ENCODE results near the gene SPATA17.

SPATA17 gene

DNA sequence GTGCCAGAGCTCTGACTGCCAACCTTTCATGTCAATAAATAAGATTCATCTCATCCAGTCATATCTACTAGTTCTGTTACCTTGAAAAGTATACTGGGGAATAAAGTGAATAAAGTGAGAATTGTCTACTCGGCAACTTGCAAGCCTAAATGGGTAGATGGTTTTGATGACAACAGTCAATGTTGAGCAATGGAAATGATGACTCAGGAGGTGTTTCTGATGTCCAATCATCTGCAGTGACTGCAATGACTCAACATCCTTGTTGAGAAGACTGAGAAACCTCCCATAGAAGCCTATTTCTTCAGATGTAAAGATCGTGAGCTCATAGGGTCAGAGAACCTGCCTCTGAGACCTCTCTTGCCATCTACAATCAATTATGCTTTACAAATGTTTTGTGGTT lies 276.4 kb downstream of the SPATA17 start:
- no peak for DNase-seq (ENCODE audit: low read depth)
- TF ChIP-seq, protein P1, sequence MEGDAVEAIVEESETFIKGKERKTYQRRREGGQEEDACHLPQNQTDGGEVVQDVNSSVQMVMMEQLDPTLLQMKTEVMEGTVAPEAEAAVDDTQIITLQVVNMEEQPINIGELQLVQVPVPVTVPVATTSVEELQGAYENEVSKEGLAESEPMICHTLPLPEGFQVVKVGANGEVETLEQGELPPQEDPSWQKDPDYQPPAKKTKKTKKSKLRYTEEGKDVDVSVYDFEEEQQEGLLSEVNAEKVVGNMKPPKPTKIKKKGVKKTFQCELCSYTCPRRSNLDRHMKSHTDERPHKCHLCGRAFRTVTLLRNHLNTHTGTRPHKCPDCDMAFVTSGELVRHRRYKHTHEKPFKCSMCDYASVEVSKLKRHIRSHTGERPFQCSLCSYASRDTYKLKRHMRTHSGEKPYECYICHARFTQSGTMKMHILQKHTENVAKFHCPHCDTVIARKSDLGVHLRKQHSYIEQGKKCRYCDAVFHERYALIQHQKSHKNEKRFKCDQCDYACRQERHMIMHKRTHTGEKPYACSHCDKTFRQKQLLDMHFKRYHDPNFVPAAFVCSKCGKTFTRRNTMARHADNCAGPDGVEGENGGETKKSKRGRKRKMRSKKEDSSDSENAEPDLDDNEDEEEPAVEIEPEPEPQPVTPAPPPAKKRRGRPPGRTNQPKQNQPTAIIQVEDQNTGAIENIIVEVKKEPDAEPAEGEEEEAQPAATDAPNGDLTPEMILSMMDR (IDR thresholded peaks at IDR 0.05; ENCODE audit: control insufficient read depth, insufficient read depth, low read depth, low read length, missing control alignments), result no peak

DNA sequence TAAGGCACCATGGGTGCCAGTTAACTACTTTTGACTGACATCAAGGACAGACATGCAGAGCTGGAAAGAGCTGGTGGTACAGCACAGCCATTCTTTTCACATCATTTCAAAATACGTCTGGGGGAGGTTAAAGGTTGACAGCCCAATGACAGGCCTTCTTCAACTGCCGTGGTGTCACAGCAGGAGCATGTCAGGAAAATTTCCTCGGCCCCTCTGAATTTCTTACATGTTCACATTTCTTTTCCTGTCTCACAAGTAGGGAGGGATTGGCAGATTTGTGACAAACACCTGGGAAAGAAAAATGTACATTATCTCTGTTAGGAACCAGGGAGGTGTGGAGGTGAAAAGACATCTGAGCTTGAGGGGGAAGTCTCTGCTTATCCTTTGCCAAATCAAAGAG lies 279.1 kb downstream of the SPATA17 start:
- no peak for DNase-seq (ENCODE audit: low read depth)
- TF ChIP-seq, protein P1 (IDR thresholded peaks at IDR 0.05; ENCODE audit: control insufficient read depth, insufficient read depth, low read depth, low read length, missing control alignments), result no peak
- H3K4me3 ChIP-seq (ENCODE audit: control insufficient read depth, low read depth, low read length), result no peak overlapping the region

More for the DNA sequence above, 276.4 kb downstream of the SPATA17 start:
- H3K4me3 ChIP-seq (ENCODE audit: control insufficient read depth, low read depth, low read length), result no peak overlapping the region

DNA sequence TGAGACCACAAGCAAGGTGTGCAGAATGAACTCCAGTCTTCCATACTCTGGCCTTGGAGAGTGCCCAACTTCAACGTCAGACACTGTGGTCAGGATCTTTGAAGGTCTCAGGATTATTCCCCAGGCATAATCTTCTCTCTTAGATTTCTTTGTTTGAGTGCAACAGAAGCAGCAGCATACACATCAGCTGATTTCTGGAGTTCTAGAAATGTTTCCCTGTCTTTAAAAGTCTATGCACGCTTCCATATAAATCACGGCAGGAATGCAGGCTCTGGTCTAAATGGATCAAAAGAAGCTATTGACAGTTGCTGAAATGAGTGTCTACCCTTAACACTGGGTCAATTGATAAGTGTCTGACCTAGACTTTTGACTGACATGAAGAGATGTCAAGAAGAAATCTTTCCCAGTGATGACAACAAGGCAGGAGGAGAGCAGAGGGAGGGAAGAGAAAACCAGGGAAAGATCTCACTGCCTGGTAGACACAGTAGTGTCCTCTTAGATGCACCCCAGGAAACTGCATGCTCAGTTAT lies 279.7 kb downstream of the SPATA17 start:
- no peak for DNase-seq (ENCODE audit: low read depth)
- no peak overlapping the region for H3K4me3 ChIP-seq (ENCODE audit: control insufficient read depth, low read depth, low read length)
- TF ChIP-seq, protein P1 (IDR thresholded peaks at IDR 0.05; ENCODE audit: control insufficient read depth, insufficient read depth, low read depth, low read length, missing control alignments), result no peak

DNA sequence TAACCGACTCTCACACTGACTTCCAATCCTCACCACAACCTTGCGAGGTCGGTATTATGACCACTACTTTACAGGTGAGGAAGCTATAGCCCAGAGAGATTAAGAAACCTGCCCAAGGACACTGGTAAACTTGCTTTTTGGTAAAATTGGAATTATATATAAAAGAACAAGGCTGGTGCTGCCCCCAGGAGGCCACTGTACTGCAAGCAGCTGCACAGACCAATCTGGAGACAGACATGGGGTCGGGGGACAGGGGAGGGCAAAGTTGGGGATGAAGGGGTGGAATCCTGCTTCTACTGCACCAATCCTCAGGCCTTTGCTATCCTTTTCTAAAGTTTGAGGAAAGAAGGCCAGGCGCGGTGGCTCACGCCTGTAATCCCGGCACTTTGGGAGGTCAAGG lies 280.8 kb downstream of the SPATA17 start:
- TF ChIP-seq, protein P1 (IDR thresholded peaks at IDR 0.05; ENCODE audit: control insufficient read depth, insufficient read depth, low read depth, low read length, missing control alignments), result no peak
- H3K4me3 ChIP-seq (ENCODE audit: control insufficient read depth, low read depth, low read length), result no peak overlapping the region
- no peak for DNase-seq (ENCODE audit: low read depth)

DNA sequence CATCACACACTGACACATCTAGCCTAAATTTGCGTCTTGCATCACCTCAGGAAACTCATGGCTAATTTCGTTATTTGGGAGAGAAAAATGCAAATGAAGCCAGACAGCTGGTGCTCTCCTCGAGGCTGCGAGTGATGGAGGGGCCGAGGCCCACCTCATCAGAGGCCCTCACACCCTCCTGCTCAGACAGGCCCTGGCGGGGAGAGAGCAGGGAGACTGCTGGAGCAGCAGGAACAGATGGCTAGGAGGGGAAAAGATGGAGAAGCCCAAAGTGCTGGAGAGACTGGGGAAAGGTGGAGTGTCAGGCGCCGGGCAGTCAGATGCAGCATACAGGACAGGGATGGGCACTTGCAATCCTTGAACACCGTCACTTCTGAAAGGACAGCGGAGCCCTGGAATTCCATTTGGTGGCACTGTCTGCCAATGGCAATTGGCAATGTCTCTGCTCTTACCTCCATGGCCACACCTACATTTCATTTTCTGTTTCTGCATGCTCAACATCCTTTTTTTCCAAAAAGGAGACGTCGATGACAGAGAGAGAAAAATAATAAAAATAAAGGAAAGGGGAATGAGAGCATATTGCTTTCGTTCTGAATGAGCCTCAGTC lies 286.2 kb downstream of the SPATA17 start:
- DNase-seq (ENCODE audit: low read depth), result no peak
- no peak overlapping the region for H3K4me3 ChIP-seq (ENCODE audit: control insufficient read depth, low read depth, low read length)
- TF ChIP-seq, protein P1 (IDR thresholded peaks at IDR 0.05; ENCODE audit: control insufficient read depth, insufficient read depth, low read depth, low read length, missing control alignments), result no peak

DNA sequence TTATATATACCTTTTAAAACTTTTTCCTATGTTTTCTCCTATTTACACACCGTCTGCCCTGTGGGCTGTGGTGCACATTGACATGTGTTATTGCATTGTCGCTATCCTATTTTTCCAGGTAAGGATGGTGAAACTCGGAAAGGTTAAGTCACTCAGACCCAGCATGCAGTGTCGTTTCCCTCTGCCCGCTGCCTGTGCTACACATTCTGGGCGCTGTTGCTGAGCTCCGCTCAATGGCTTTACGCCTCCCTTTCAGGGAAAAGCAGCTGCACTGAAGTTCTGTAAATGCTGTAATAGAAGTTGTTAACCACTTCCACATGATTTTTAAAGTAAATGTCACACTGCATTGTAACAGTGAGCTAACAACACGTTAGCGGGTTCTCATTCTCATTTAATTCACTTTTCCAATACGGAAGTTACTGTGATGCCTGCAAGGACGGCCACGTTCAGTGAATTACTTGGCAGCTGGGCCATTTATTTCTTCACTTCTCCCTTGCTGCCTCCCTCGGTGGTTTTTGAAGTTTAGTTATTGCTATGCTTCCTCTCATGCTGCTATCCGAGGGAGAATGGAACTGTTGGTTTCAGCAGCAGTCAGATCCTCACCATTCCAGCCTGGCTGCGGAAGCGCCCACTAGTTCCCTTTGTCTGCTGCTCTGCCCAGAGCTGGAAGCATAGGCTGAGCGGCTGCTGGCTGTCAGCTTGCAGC lies 288.7 kb downstream of the SPATA17 start:
- H3K4me3 ChIP-seq (ENCODE audit: control insufficient read depth, low read depth, low read length), result no peak overlapping the region
- TF ChIP-seq, protein P1 (IDR thresholded peaks at IDR 0.05; ENCODE audit: control insufficient read depth, insufficient read depth, low read depth, low read length, missing control alignments), result no peak
- no peak for DNase-seq (ENCODE audit: low read depth)

Measured in AG09309 (cell line).